AG20443 (cell line): ENCODE measurements around the gene STXBP6.

Experiments used
- DNase-seq: peaks from one replicate; pipeline ENCODE4 v3.0.0; 2012; ENCODE audit warnings: low spot score, mixed read lengths

Gene STXBP6

GRCh38 chr14:25015761-25016160, 34.2 kb downstream of the STXBP6 start:
- no peak for DNase-seq

- DNase-seq: no peak
These were observed 35.5 kb downstream of the STXBP6 start for GRCh38 chr14:25014440-25014839.

GRCh38 chr14:25011095-25011494, 38.9 kb downstream of the STXBP6 start:
- DNase-seq: no peak

GRCh38 chr14:25010471-25010870, 39.5 kb downstream of the STXBP6 start:
- no peak for DNase-seq

GRCh38 chr14:25009891-25010290, 40.1 kb downstream of the STXBP6 start:
- peak; percentile 40 for DNase-seq

- no peak for DNase-seq
These were observed 42.1 kb downstream of the STXBP6 start for GRCh38 chr14:25007832-25008231.

- DNase-seq: peak; percentile 70
These were observed 42.8 kb downstream of the STXBP6 start for GRCh38 chr14:25006961-25007795.

GRCh38 chr14:25006031-25006430, 43.9 kb downstream of the STXBP6 start:
- DNase-seq: no peak

- no peak for DNase-seq
These were observed 45.5 kb downstream of the STXBP6 start for GRCh38 chr14:25004389-25004809.

GRCh38 chr14:25003537-25003936, 46.4 kb downstream of the STXBP6 start:
- DNase-seq: no peak

- peak; percentile 16 for DNase-seq
These were observed 48.3 kb downstream of the STXBP6 start for GRCh38 chr14:25001601-25002000.

- no peak for DNase-seq
These were observed 48.8 kb downstream of the STXBP6 start for GRCh38 chr14:25001156-25001555.

- DNase-seq: no peak
These were observed 50.8 kb downstream of the STXBP6 start for GRCh38 chr14:24999157-24999556.

GRCh38 chr14:24996930-24997725, 52.8 kb downstream of the STXBP6 start:
- no peak for DNase-seq

GRCh38 chr14:24995016-24995415, 54.9 kb downstream of the STXBP6 start:
- no peak for DNase-seq

- no peak for DNase-seq
These were observed 56.3 kb downstream of the STXBP6 start for GRCh38 chr14:24993631-24994030.

GRCh38 chr14:24992624-24993360, 57.2 kb downstream of the STXBP6 start:
- no peak for DNase-seq

- no peak for DNase-seq
These were observed 58.1 kb downstream of the STXBP6 start for GRCh38 chr14:24991821-24992220.

GRCh38 chr14:24991288-24991687, 58.7 kb downstream of the STXBP6 start:
- no peak for DNase-seq

- DNase-seq: no peak
These were observed 59.2 kb downstream of the STXBP6 start for GRCh38 chr14:24990773-24991172.

GRCh38 chr14:24990050-24990449, 59.9 kb downstream of the STXBP6 start:
- DNase-seq: no peak

- DNase-seq: no peak
These were observed 61.2 kb downstream of the STXBP6 start for GRCh38 chr14:24988760-24989159.
